Skeletal muscle tissue (tissue), 4 donors: ENCODE measurements around the gene HIC2. TPM values are rescaled to one million over a fixed set of nuclear protein-coding genes. Genes with fewer than 3 reads are reported as not detected.
A peak's percentile ranks its signal among the peaks of the same experiment; 100 is the strongest.
"Not testable (repeated sequence)": the region's sequence is repeated elsewhere in the genome, so short reads cannot be mapped to it uniquely, and the experiment has no call there.

Experiments used
- H3K27ac ChIP-seq: one replicate; pipeline ENCODE4 v1.7.0; 2013; ENCODE audit warnings: mild to moderate bottlenecking, low read depth, low read length, inconsistent platforms
- H3K27me3 ChIP-seq, 3 donors: one replicate each; pipeline ENCODE4 v1.7.0; 2013; ENCODE audit warnings: low read length in 3 of 3; ENCODE audit not compliant: control insufficient read depth in 3 of 3, insufficient read depth in 3 of 3
- H3K36me3 ChIP-seq, 3 donors: one replicate each; pipeline ENCODE4 v1.7.0; 2013; ENCODE audit warnings: low read length in 3 of 3; ENCODE audit not compliant: control insufficient read depth in 3 of 3, insufficient read depth in 3 of 3
- H3K4me1 ChIP-seq, 3 donors: one replicate each; pipeline ENCODE4 v1.7.0; 2013; ENCODE audit warnings: low read length in 3 of 3, mild to moderate bottlenecking in 3 of 3; ENCODE audit not compliant: control insufficient read depth in 3 of 3, insufficient read depth in 3 of 3
- H3K4me3 ChIP-seq, 3 donors: one replicate each; pipeline ENCODE4 v1.7.0; 2013; ENCODE audit warnings: low read length in 3 of 3
- H3K9ac ChIP-seq, 3 donors: one replicate each; pipeline ENCODE4 v1.7.0; 2013; ENCODE audit warnings: low read length in 3 of 3, mild to moderate bottlenecking in 3 of 3, moderate library complexity in 2 of 3, low read depth in 1 of 3
- H3K9me3 ChIP-seq, 3 donors: one replicate each; pipeline ENCODE4 v1.7.0; 2013; ENCODE audit warnings: low read length in 3 of 3; ENCODE audit not compliant: control insufficient read depth in 3 of 3
- total RNA-seq: library from RNA; depleted of rRNA; stranded (reverse); fragments of >200 nt; gene quantifications from one replicate; pipeline ENCODE4 v1.2.3, GENCODE V29; 2014
- donor health status: Osteomylitis.

The HIC2 gene
- total RNA-seq, 1 donor from 2014 or later = 4.2 TPM

- no peaks in the 10 kb centered on the region for H3K27me3 ChIP-seq
- H3K9me3 ChIP-seq = no peaks in the 10 kb centered on the region
- peaks cover 9 to 14% (median 10%) of the 10 kb centered on the region in 3 donors for H3K36me3 ChIP-seq
- H3K4me3 ChIP-seq = no peak overlapping the region
- no peaks in the 10 kb centered on the region for H3K4me1 ChIP-seq
- no peak overlapping the region for H3K9ac ChIP-seq
- no peak overlapping the region for H3K27ac ChIP-seq
Measured at GRCh38 chr22:21450320-21450831, 33.2 kb downstream of the HIC2 start.

GRCh38 chr22:21450858-21451353, 33.7 kb downstream of the HIC2 start:
- H3K27me3 ChIP-seq = no peaks in the 10 kb centered on the region
- no peaks in the 10 kb centered on the region for H3K4me1 ChIP-seq
- peaks cover 7 to 14% (median 9%) of the 10 kb centered on the region in 3 donors for H3K36me3 ChIP-seq

GRCh38 chr22:21451545-21452520, 34.7 kb downstream of the HIC2 start:
- peaks cover under 1 to 6% (median 3%) of the 10 kb centered on the region in 3 donors for H3K36me3 ChIP-seq
- no peak overlapping the region for H3K9ac ChIP-seq
- no peak overlapping the region for H3K4me3 ChIP-seq
- no peaks in the 10 kb centered on the region for H3K4me1 ChIP-seq
- no peaks in the 10 kb centered on the region for H3K27me3 ChIP-seq
- no peaks in the 10 kb centered on the region for H3K9me3 ChIP-seq
- H3K27ac ChIP-seq = no peak overlapping the region

More at GRCh38 chr22:21450858-21451353, 33.7 kb downstream of the HIC2 start:
- Histone ChIP-seq H3K9me3 (no peaks in the 10 kb centered on the region), H3K27ac (no peak overlapping the region), H3K4me3 (no peak overlapping the region), H3K9ac (no peak overlapping the region)

GRCh38 chr22:21452666-21453065, 35.5 kb downstream of the HIC2 start:
- not testable (repeated sequence) for H3K27me3 ChIP-seq, H3K27ac ChIP-seq, H3K4me1 ChIP-seq, H3K4me3 ChIP-seq, H3K36me3 ChIP-seq, H3K9ac ChIP-seq, H3K9me3 ChIP-seq

GRCh38 chr22:21454998-21455333, 37.8 kb downstream of the HIC2 start:
- not testable (repeated sequence) for H3K9ac ChIP-seq, H3K4me1 ChIP-seq, H3K27ac ChIP-seq, H3K27me3 ChIP-seq, H3K9me3 ChIP-seq, H3K36me3 ChIP-seq, H3K4me3 ChIP-seq

- no peak overlapping the region for H3K27ac ChIP-seq
- no peaks in the 10 kb centered on the region for H3K9me3 ChIP-seq
- H3K4me3 ChIP-seq = no peak overlapping the region
- H3K36me3 ChIP-seq = no peaks in the 10 kb centered on the region
- H3K4me1 ChIP-seq = no peaks in the 10 kb centered on the region
- no peak overlapping the region for H3K9ac ChIP-seq
- no peaks in the 10 kb centered on the region for H3K27me3 ChIP-seq
Measured at GRCh38 chr22:21455334-21456089, 38.3 kb downstream of the HIC2 start.

- Histone ChIP-seq H3K27ac (no peak overlapping the region), H3K36me3 (no peaks in the 10 kb centered on the region), H3K4me3 (no peak overlapping the region), H3K9me3 (no peaks in the 10 kb centered on the region), H3K9ac (no peak overlapping the region), H3K4me1 (no peaks in the 10 kb centered on the region), H3K27me3 (no peaks in the 10 kb centered on the region)
Measured at GRCh38 chr22:21457023-21457787, 40.0 kb downstream of the HIC2 start.

- H3K4me1 ChIP-seq, H3K9me3 ChIP-seq, H3K27ac ChIP-seq, H3K36me3 ChIP-seq, H3K27me3 ChIP-seq, H3K4me3 ChIP-seq, H3K9ac ChIP-seq: not testable (repeated sequence)
Measured at GRCh38 chr22:21462672-21463071, 45.5 kb downstream of the HIC2 start.

- not testable (repeated sequence) for H3K9me3 ChIP-seq, H3K9ac ChIP-seq, H3K27me3 ChIP-seq, H3K4me1 ChIP-seq, H3K36me3 ChIP-seq, H3K27ac ChIP-seq
- H3K4me3 ChIP-seq = peak within 1 kb of the TSS; percentile 30 to 63 (median 36)
Measured at GRCh38 chr22:21467337-21468193, 50.4 kb downstream of the HIC2 start, which contains the start of gene TMEM191C. TMEM191C (plus strand) TSS chr22:21467387; CDS start chr22:21467460, 73 bp downstream.
